Left ventricle myocardium inferior (tissue), 1 donor: ENCODE results near the gene MICAL3. TPM values are rescaled to one million over a fixed set of nuclear protein-coding genes. Genes with fewer than 3 reads are reported as not detected.

Source experiments
- DNase-seq: peaks from one replicate; pipeline ENCODE4 v3.0.0-alpha.2; 2020
- H3K27ac ChIP-seq: fragments of 200-600 bp; replicated peaks from 2 replicates; pipeline ENCODE4 v1.8.0; 2021
- H3K27me3 ChIP-seq: fragments of 200-600 bp; 2 replicates; pipeline ENCODE4 v1.8.0; 2021; ENCODE audit warnings: low read depth
- H3K36me3 ChIP-seq: fragments of 200-600 bp; 2 replicates; pipeline ENCODE4 v1.8.0; 2021
- H3K4me1 ChIP-seq: fragments of 200-600 bp; 2 replicates; pipeline ENCODE4 v1.8.0; 2021
- H3K4me3 ChIP-seq: fragments of 200-600 bp; 2 replicates; pipeline ENCODE4 v1.8.0; 2021; ENCODE audit warnings: mild to moderate bottlenecking, moderate library complexity
- H3K9me3 ChIP-seq: fragments of 200-600 bp; replicated peaks from 2 replicates; pipeline ENCODE4 v1.8.0; 2021
- intact Hi-C: fragments of 100-400 bp; cut with micrococcal nuclease; formaldehyde crosslinking; loops from one replicate; pipeline ENCODE4 v1.11.0; 2022
- total RNA-seq: library from RNA; stranded (reverse); fragmentation: NEBNext Ultra II Directional; extraction: Animal tissue kit (Norgen Biotek cat#: 25700); gene quantifications from one replicate; pipeline ENCODE4 v1.2.1, GENCODE V29; 2021
- TF ChIP-seq, protein P1 (sequence below): fragments of 200-600 bp; IDR thresholded peaks from 2 replicates; pipeline ENCODE4 v1.8.0; 2021; ENCODE audit warnings: antibody characterized with exemption, mild to moderate bottlenecking, borderline replicate concordance
- donor health status: DM: no; HTN: yes; CAD: no; lungs with severe emphysema.

The MICAL3 gene
- total RNA-seq, 1 donor from 2014 or later = 92.5 TPM

DNA sequence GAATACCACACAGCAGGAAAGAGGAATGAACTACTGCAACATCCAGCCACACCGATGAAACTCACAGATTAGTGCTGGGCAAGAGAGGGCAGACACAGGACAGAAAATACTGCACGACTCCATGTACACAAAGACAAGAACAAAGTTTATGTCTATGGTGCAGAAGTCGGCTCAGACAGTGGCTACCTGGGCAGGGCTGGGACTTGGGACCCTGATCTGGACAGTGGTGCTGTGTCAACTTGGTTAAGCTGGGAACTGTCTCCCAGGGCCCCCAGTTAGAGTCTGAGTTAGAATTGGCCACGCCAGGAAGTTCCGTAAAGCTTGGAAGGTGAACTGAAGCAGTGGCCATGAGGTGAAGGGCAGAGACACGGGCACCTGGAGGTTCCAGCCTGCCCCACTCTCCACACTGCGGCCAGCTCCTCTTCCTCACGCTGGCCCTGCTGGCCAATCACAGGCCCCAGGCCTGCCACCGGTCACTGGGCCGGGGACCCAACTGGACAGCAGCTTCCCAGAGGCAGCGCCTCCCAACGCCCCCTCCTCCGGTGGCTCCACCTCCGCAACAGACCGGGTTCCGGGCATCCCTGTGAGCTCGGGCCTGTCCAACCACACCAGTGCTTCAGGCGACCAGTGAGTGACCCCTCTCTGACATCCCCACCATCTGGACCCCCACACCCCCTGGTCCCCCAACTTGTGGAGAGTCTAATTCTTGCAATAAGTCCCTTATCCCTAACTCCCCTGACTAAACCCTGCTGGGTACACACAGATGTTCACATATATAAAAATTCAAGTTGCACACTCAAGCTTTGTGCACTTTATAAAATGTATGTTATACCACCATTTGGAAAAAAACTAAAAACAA is 93.7 kb downstream of the MICAL3 start:
- intact Hi-C loops = no loop called here
- H3K4me3 ChIP-seq = no peak overlapping the region
- peaks cover 55% of the 10 kb centered on the region for H3K4me1 ChIP-seq
- peak overlapping the region; percentile 83 for H3K27ac ChIP-seq
- TF ChIP-seq, protein P1, sequence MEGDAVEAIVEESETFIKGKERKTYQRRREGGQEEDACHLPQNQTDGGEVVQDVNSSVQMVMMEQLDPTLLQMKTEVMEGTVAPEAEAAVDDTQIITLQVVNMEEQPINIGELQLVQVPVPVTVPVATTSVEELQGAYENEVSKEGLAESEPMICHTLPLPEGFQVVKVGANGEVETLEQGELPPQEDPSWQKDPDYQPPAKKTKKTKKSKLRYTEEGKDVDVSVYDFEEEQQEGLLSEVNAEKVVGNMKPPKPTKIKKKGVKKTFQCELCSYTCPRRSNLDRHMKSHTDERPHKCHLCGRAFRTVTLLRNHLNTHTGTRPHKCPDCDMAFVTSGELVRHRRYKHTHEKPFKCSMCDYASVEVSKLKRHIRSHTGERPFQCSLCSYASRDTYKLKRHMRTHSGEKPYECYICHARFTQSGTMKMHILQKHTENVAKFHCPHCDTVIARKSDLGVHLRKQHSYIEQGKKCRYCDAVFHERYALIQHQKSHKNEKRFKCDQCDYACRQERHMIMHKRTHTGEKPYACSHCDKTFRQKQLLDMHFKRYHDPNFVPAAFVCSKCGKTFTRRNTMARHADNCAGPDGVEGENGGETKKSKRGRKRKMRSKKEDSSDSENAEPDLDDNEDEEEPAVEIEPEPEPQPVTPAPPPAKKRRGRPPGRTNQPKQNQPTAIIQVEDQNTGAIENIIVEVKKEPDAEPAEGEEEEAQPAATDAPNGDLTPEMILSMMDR = no peak
- H3K9me3 ChIP-seq = peaks cover 5% of the 10 kb centered on the region
- no peak for DNase-seq
- H3K36me3 ChIP-seq = no peaks in the 10 kb centered on the region
- H3K27me3 ChIP-seq = no peaks in the 10 kb centered on the region

DNA sequence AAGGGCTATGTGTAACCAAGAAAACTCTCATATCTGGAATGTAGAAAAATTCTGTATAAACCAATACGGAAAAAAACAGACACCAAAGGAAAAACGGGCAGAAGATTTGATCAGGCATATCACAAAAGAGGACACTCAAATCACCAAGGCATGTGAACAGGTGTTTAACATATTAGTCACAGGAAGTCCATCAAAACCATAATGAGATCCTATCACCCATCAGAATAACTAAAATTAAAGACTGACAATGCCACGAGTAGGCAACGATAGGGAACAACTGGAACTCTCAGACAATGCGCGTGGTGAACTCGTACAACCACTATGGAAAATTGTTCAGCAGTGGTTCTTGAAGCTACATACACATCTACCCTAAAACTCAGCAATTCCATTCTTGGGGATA is 94.5 kb downstream of the MICAL3 start:
- peak overlapping the region; percentile 83 for H3K27ac ChIP-seq
- H3K36me3 ChIP-seq = no peaks in the 10 kb centered on the region
- intact Hi-C loops = no loop called here
- H3K4me1 ChIP-seq = peaks cover 63% of the 10 kb centered on the region
- no peaks in the 10 kb centered on the region for H3K9me3 ChIP-seq
- TF ChIP-seq, protein P1 = no peak
- H3K4me3 ChIP-seq = no peak overlapping the region
- no peaks in the 10 kb centered on the region for H3K27me3 ChIP-seq
- DNase-seq = no peak

DNA sequence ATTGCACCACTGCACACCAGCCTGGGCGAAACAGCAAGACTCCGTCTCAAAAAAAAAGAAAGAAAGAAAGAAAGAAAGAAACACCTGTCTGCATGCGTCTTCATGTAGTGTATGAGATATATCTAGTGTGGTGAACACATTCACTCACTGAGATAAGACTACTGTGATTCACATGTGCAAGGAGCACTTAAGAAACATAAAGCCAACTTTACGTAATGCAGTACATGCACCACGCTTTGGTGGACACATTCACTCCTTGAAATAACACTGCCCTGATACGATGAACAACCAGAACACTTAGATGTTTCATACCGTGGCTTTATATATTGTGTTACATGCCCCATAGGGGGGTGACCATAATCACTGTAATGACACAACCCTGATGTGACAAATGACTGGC is 96.0 kb downstream of the MICAL3 start:
- Histone ChIP-seq H3K4me1 (peaks cover 76% of the 10 kb centered on the region), H3K36me3 (no peaks in the 10 kb centered on the region), H3K9me3 (no peaks in the 10 kb centered on the region), H3K27ac (no peak overlapping the region), H3K27me3 (no peaks in the 10 kb centered on the region), H3K4me3 (no peak overlapping the region)
- no peak for DNase-seq
- intact Hi-C loops = no loop called here
- TF ChIP-seq, protein P1 = no peak

DNA sequence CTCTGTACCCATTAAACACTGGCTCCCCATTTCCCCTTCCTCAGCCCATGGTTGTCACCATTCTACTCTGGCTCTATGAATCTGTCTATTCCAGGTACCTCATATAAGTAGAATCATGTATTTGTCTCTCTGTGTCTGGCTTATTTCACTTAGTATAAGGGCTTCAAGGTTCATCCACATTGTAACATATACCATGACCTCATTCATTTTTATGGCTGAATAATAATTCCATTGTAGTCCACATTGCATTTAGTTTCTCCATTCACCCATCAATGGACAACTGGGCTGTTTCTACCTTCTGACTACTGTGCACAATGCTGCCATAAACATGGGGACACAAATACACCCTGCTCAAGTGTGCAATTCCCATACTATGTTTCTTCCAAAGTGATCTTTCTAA is 97.3 kb downstream of the MICAL3 start:
- Histone ChIP-seq H3K4me1 (peaks cover 85% of the 10 kb centered on the region), H3K27me3 (no peaks in the 10 kb centered on the region), H3K27ac (peak overlapping the region; percentile 11), H3K9me3 (no peaks in the 10 kb centered on the region), H3K36me3 (no peaks in the 10 kb centered on the region), H3K4me3 (no peak overlapping the region)
- intact Hi-C loops = no loop called here
- TF ChIP-seq, protein P1 = no peak
- no peak for DNase-seq

DNA sequence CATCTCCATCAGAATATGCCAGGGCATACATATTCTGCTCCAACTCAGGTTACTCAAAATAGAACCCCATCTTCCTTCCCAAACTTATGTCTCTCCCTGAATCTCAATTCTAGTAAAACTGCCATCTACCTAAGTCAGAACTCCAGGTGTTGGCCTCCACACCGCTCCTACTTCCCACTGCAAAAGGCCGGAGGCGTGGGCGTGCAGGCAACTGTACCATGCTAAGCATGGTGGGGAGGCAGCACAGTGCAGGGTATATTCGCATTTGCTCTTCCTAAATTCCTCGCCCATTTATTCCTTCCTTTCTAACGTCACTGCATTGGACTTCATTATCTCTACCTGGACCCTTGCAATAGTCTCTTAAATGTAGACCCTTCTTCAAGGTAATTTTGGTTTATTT is 97.8 kb downstream of the MICAL3 start:
- TF ChIP-seq, protein P1 = no peak
- peaks cover 84% of the 10 kb centered on the region for H3K4me1 ChIP-seq

More for the DNA sequence above, 97.8 kb downstream of the MICAL3 start:
- Histone ChIP-seq H3K27me3 (no peaks in the 10 kb centered on the region), H3K27ac (peak overlapping the region; percentile 95), H3K36me3 (no peaks in the 10 kb centered on the region), H3K4me3 (no peak overlapping the region), H3K9me3 (no peaks in the 10 kb centered on the region)
- intact Hi-C loops = no loop called here
- no peak for DNase-seq
